ENCODE data around the gene C9orf78. TPM values are rescaled to one million over a fixed set of nuclear protein-coding genes. Genes with fewer than 3 reads are reported as not detected.
A peak's percentile ranks its signal among the peaks of the same experiment; 100 is the strongest.

Gene C9orf78
- total and polyA plus RNA-seq, 9 of the 15 experiments (the other 6 are each of a cell fraction or from before 2014, with no cell fraction given) = 94.6 to 266 (median 202) TPM

DNA sequence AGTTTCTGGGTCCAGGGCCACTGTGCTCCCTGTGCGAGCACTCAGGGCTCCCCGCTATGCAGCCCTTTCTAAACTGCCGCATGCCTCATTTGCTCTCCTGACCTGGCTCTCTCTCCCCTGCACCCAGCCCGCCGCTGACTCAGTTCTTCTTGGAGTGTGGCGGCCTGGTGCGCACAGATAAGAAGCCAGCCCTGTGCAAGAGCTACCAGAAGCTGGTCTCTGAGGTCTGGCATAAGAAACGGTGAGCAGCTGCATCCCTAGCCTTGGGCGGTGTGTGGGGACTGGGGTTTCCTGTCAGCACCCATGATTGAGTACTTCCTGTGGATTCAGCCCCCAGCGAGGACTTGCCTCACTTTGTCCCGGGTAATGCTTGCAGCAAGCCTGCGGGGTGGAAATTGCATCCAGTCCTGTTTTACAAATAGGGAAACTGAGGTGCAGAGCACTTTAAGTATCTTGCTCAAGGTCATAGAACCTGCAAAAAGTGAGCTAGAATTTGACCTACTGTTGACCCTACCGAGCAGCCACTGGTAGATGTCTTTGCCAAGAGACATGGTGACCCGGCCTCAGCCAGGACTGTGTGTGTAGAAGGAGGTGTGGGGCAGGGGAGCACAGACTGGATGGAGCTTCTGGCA lies 28.1 kb upstream of the C9orf78 start (continued):
- TF ChIP-seq SRF (CRISPR knock-in tag; IDR thresholded peaks at IDR 0.05) (peak in 1 of 2 experiments; percentile 2; a peak in 1 of 4 replicates), FOS (IDR thresholded peaks at IDR 0.05; ENCODE audit: extremely low read depth, insufficient read length) (peak; percentile 78), MEF2D (tag; conservative IDR thresholded peaks at IDR 0.05; ENCODE audit: low read depth) (peak; percentile 92), ZNF79 (CRISPR knock-in tag; IDR thresholded peaks at IDR 0.05; ENCODE audit: low read depth) (peak; percentile 81), BHLHE40 (IDR thresholded peaks at IDR 0.05; ENCODE audit: low read length) (peak; percentile 95), ZNF444 (CRISPR knock-in tag; IDR thresholded peaks at IDR 0.05) (peak; percentile 70; the same call in 1 of the 2 replicates), HNRNPUL1 (IDR thresholded peaks at IDR 0.05; ENCODE audit: low read length) (no peak), HNRNPH1 (optimal IDR thresholded peaks at IDR 0.05; ENCODE audit: low read depth, low read length) (no peak), CAMTA2 (CRISPR knock-in tag; conservative IDR thresholded peaks at IDR 0.05) (0 out of 2 replicates have a peak, but pooled peaks have one; percentile 20), ZNF316 (IDR thresholded peaks at IDR 0.05) (peak; percentile 95), ZNF695 (CRISPR knock-in tag; IDR thresholded peaks at IDR 0.05) (peak; percentile 57; the same call in 1 of the 2 replicates), GABPB2 (CRISPR knock-in tag; conservative IDR thresholded peaks at IDR 0.05) (peak; percentile 10; the same call in 1 of the 2 replicates), ZNF696 (CRISPR knock-in tag; conservative IDR thresholded peaks at IDR 0.05) (no peak), HDAC3 (IDR thresholded peaks at IDR 0.05; ENCODE audit: borderline replicate concordance, partially characterized antibody) (no peak), CBX3 (IDR thresholded peaks at IDR 0.05; ENCODE audit: borderline replicate concordance in 1 of 2, low read length in 2 of 2) (peak in 1 of 2 experiments; percentile 97; a peak in 2 of 3 replicates), FIP1L1 (IDR thresholded peaks at IDR 0.05; ENCODE audit: low read depth, low read length, poor library complexity, severe bottlenecking) (peak; percentile 36), BCLAF1 (IDR thresholded peaks at IDR 0.05; ENCODE audit: borderline replicate concordance in 1 of 2, control insufficient read depth in 1 of 2, low read depth in 2 of 2, low read length in 1 of 2) (peak in 1 of 2 experiments; percentile 93; a peak in 2 of 4 replicates), EP400 (IDR thresholded peaks at IDR 0.05) (no peak)
- TF ChIP-seq, protein P1, sequence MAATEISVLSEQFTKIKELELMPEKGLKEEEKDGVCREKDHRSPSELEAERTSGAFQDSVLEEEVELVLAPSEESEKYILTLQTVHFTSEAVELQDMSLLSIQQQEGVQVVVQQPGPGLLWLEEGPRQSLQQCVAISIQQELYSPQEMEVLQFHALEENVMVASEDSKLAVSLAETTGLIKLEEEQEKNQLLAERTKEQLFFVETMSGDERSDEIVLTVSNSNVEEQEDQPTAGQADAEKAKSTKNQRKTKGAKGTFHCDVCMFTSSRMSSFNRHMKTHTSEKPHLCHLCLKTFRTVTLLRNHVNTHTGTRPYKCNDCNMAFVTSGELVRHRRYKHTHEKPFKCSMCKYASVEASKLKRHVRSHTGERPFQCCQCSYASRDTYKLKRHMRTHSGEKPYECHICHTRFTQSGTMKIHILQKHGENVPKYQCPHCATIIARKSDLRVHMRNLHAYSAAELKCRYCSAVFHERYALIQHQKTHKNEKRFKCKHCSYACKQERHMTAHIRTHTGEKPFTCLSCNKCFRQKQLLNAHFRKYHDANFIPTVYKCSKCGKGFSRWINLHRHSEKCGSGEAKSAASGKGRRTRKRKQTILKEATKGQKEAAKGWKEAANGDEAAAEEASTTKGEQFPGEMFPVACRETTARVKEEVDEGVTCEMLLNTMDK (IDR thresholded peaks at IDR 0.05; ENCODE audit: borderline replicate concordance, insufficient read depth, low read depth, low read length, poor library complexity, severe bottlenecking) = no peak
- TF ChIP-seq, protein P2, sequence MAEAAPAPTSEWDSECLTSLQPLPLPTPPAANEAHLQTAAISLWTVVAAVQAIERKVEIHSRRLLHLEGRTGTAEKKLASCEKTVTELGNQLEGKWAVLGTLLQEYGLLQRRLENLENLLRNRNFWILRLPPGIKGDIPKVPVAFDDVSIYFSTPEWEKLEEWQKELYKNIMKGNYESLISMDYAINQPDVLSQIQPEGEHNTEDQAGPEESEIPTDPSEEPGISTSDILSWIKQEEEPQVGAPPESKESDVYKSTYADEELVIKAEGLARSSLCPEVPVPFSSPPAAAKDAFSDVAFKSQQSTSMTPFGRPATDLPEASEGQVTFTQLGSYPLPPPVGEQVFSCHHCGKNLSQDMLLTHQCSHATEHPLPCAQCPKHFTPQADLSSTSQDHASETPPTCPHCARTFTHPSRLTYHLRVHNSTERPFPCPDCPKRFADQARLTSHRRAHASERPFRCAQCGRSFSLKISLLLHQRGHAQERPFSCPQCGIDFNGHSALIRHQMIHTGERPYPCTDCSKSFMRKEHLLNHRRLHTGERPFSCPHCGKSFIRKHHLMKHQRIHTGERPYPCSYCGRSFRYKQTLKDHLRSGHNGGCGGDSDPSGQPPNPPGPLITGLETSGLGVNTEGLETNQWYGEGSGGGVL (CRISPR knock-in tag; IDR thresholded peaks at IDR 0.05) = peak; percentile 68
